Activated CD4-positive, alpha-beta memory T cell treated with anti-CD3 and anti-CD28 coated beads, Interleukin-2, amount 10 ng/mL, durations not matched to agents 7 days and 5 days (primary cell): Measurements from ENCODE around the gene RPH3AL. TPM values are rescaled to one million over a fixed set of nuclear protein-coding genes. Genes with fewer than 3 reads are reported as not detected.
"Not testable (repeated sequence)": the region's sequence is repeated elsewhere in the genome, so short reads cannot be mapped to it uniquely, and the experiment has no call there.

Experiments used
- CTCF ChIA-PET: fragments of 350-600 bp; sonication (Branson Sonifier 250); formaldehyde crosslinking; loops from one replicate; lab custom pipeline; 2021; ENCODE audit warnings: antibody characterized with exemption, inconsistent platforms; lab: Charles Lee
- POLR2A ChIA-PET: fragments of 350-600 bp; sonication (Branson Sonifier 250); formaldehyde crosslinking; loops from one replicate; lab custom pipeline; 2021; ENCODE audit warnings: antibody characterized with exemption; lab: Charles Lee
- DNase-seq: peaks from one replicate; pipeline ENCODE4 v3.0.0-alpha.2; 2020
- H3K27ac Mint-ChIP-seq: one replicate; pipeline ENCODE4 v1.8.0; 2021; ENCODE audit warnings: mild to moderate bottlenecking, mixed read lengths
- H3K27me3 Mint-ChIP-seq: one replicate; pipeline ENCODE4 v1.8.0; 2021; ENCODE audit warnings: mixed read lengths
- H3K36me3 Mint-ChIP-seq: one replicate; pipeline ENCODE4 v1.8.0; 2021; ENCODE audit warnings: low read depth, mixed read lengths
- H3K4me1 Mint-ChIP-seq: one replicate; pipeline ENCODE4 v1.8.0; 2021; ENCODE audit warnings: mixed read lengths
- H3K4me3 Mint-ChIP-seq: one replicate; pipeline ENCODE4 v1.8.0; 2021; ENCODE audit warnings: mild to moderate bottlenecking, mixed read lengths
- H3K9me3 Mint-ChIP-seq: one replicate; pipeline ENCODE4 v1.8.0; 2021; ENCODE audit warnings: mixed read lengths
- total RNA-seq, 2 experiments: library from RNA; stranded (reverse); gene quantifications; one replicate each; pipeline ENCODE4 v1.2.3, GENCODE V29; 2021

The RPH3AL gene
- total RNA-seq, 2 experiments from 2014 or later: 2.5 to 2.8 TPM

GRCh38 chr17:247767-248166 is 104.8 kb downstream of the RPH3AL start:
- H3K27ac Mint-ChIP-seq: no peak overlapping the region
- peaks cover 6% of the 10 kb centered on the region for H3K9me3 Mint-ChIP-seq
- H3K27me3 Mint-ChIP-seq: no peaks in the 10 kb centered on the region
- H3K36me3 Mint-ChIP-seq: no peaks in the 10 kb centered on the region
- CTCF ChIA-PET: no interaction called here
- POLR2A ChIA-PET: no interaction called here
- DNase-seq: no peak
- H3K4me3 Mint-ChIP-seq: no peak overlapping the region
- H3K4me1 Mint-ChIP-seq: no peaks in the 10 kb centered on the region

- Mint-ChIP-seq H3K4me1 (no peaks in the 10 kb centered on the region), H3K36me3 (no peaks in the 10 kb centered on the region), H3K27ac (no peak overlapping the region), H3K27me3 (no peaks in the 10 kb centered on the region), H3K4me3 (no peak overlapping the region), H3K9me3 (peaks cover 6% of the 10 kb centered on the region)
- ChIA-PET POLR2A (no interaction called here), CTCF (no interaction called here)
- no peak for DNase-seq
Observed at GRCh38 chr17:246851-247421, 105.7 kb downstream of the RPH3AL start.

GRCh38 chr17:246226-246625 is 106.4 kb downstream of the RPH3AL start:
- no peaks in the 10 kb centered on the region for H3K36me3 Mint-ChIP-seq
- H3K27ac Mint-ChIP-seq: no peak overlapping the region
- no peaks in the 10 kb centered on the region for H3K27me3 Mint-ChIP-seq
- no peak overlapping the region for H3K4me3 Mint-ChIP-seq
- CTCF ChIA-PET: no interaction called here
- no peak for DNase-seq
- POLR2A ChIA-PET: no interaction called here
- no peaks in the 10 kb centered on the region for H3K4me1 Mint-ChIP-seq
- peaks cover 6% of the 10 kb centered on the region for H3K9me3 Mint-ChIP-seq

GRCh38 chr17:245611-246010 is 107.0 kb downstream of the RPH3AL start:
- CTCF ChIA-PET: no interaction called here
- DNase-seq: no peak
- no peak overlapping the region for H3K27ac Mint-ChIP-seq
- H3K36me3 Mint-ChIP-seq: no peaks in the 10 kb centered on the region
- H3K4me1 Mint-ChIP-seq: no peaks in the 10 kb centered on the region
- H3K9me3 Mint-ChIP-seq: peaks cover 6% of the 10 kb centered on the region
- POLR2A ChIA-PET: no interaction called here
- no peak overlapping the region for H3K4me3 Mint-ChIP-seq
- H3K27me3 Mint-ChIP-seq: no peaks in the 10 kb centered on the region

GRCh38 chr17:245020-245419 is 107.6 kb downstream of the RPH3AL start:
- DNase-seq: no peak
- Mint-ChIP-seq H3K27ac (no peak overlapping the region), H3K27me3 (no peaks in the 10 kb centered on the region), H3K4me3 (no peak overlapping the region), H3K4me1 (no peaks in the 10 kb centered on the region), H3K9me3 (peaks cover 6% of the 10 kb centered on the region), H3K36me3 (no peaks in the 10 kb centered on the region)
- CTCF ChIA-PET: no interaction called here
- POLR2A ChIA-PET: no interaction called here

GRCh38 chr17:243924-244323 is 108.7 kb downstream of the RPH3AL start:
- POLR2A ChIA-PET, H3K36me3 Mint-ChIP-seq, H3K27me3 Mint-ChIP-seq, H3K4me1 Mint-ChIP-seq, DNase-seq, H3K4me3 Mint-ChIP-seq, H3K27ac Mint-ChIP-seq, CTCF ChIA-PET, H3K9me3 Mint-ChIP-seq: not testable (repeated sequence)

GRCh38 chr17:238964-239259 is 113.7 kb downstream of the RPH3AL start:
- no peaks in the 10 kb centered on the region for H3K27me3 Mint-ChIP-seq
- ChIA-PET POLR2A (no interaction called here), CTCF (no interaction called here)
- H3K27ac Mint-ChIP-seq: no peak overlapping the region
- no peak overlapping the region for H3K4me3 Mint-ChIP-seq
- no peaks in the 10 kb centered on the region for H3K4me1 Mint-ChIP-seq
- H3K36me3 Mint-ChIP-seq: no peaks in the 10 kb centered on the region
- DNase-seq: no peak
- no peaks in the 10 kb centered on the region for H3K9me3 Mint-ChIP-seq

- no peak overlapping the region for H3K4me3 Mint-ChIP-seq
- H3K4me1 Mint-ChIP-seq: no peaks in the 10 kb centered on the region
- no peaks in the 10 kb centered on the region for H3K9me3 Mint-ChIP-seq
- no peaks in the 10 kb centered on the region for H3K36me3 Mint-ChIP-seq
- DNase-seq: no peak
- no peak overlapping the region for H3K27ac Mint-ChIP-seq
- POLR2A ChIA-PET: interaction anchor here (0.8 kb wide), 1 partner anchor 12 kb away, joined by 3 read pairs; no protein-coding TSS in a partner anchor
- CTCF ChIA-PET: no interaction called here
- no peaks in the 10 kb centered on the region for H3K27me3 Mint-ChIP-seq
Observed at GRCh38 chr17:238071-238963, 114.3 kb downstream of the RPH3AL start.

- Mint-ChIP-seq H3K27me3 (no peaks in the 10 kb centered on the region), H3K36me3 (no peaks in the 10 kb centered on the region), H3K4me1 (no peaks in the 10 kb centered on the region), H3K4me3 (no peak overlapping the region), H3K9me3 (no peaks in the 10 kb centered on the region), H3K27ac (no peak overlapping the region)
- ChIA-PET CTCF (no interaction called here), POLR2A (interaction anchor here (0.8 kb wide), 1 partner anchor 13 kb away, joined by 3 read pairs; no protein-coding TSS in a partner anchor)
- no peak for DNase-seq
Observed at GRCh38 chr17:237406-237955, 115.1 kb downstream of the RPH3AL start.

GRCh38 chr17:236641-237405 is 115.8 kb downstream of the RPH3AL start:
- Mint-ChIP-seq H3K27ac (no peak overlapping the region), H3K27me3 (no peaks in the 10 kb centered on the region), H3K9me3 (no peaks in the 10 kb centered on the region), H3K4me1 (no peaks in the 10 kb centered on the region), H3K36me3 (no peaks in the 10 kb centered on the region), H3K4me3 (no peak overlapping the region)
- ChIA-PET POLR2A (no interaction called here), CTCF (no interaction called here)
- no peak for DNase-seq

GRCh38 chr17:235831-236640 is 116.6 kb downstream of the RPH3AL start:
- no peaks in the 10 kb centered on the region for H3K9me3 Mint-ChIP-seq
- CTCF ChIA-PET: no interaction called here
- H3K4me1 Mint-ChIP-seq: no peaks in the 10 kb centered on the region
- H3K27me3 Mint-ChIP-seq: no peaks in the 10 kb centered on the region
- H3K36me3 Mint-ChIP-seq: no peaks in the 10 kb centered on the region
- no peak for DNase-seq
- POLR2A ChIA-PET: no interaction called here
- H3K27ac Mint-ChIP-seq: no peak overlapping the region
- H3K4me3 Mint-ChIP-seq: no peak overlapping the region

- DNase-seq, POLR2A ChIA-PET, H3K27me3 Mint-ChIP-seq, H3K9me3 Mint-ChIP-seq, H3K27ac Mint-ChIP-seq, H3K36me3 Mint-ChIP-seq, CTCF ChIA-PET, H3K4me3 Mint-ChIP-seq, H3K4me1 Mint-ChIP-seq: not testable (repeated sequence)
Observed at GRCh38 chr17:234994-235830, 117.4 kb downstream of the RPH3AL start.
